ENCODE data around the gene BLOC1S6.

BLOC1S6 gene

DNA sequence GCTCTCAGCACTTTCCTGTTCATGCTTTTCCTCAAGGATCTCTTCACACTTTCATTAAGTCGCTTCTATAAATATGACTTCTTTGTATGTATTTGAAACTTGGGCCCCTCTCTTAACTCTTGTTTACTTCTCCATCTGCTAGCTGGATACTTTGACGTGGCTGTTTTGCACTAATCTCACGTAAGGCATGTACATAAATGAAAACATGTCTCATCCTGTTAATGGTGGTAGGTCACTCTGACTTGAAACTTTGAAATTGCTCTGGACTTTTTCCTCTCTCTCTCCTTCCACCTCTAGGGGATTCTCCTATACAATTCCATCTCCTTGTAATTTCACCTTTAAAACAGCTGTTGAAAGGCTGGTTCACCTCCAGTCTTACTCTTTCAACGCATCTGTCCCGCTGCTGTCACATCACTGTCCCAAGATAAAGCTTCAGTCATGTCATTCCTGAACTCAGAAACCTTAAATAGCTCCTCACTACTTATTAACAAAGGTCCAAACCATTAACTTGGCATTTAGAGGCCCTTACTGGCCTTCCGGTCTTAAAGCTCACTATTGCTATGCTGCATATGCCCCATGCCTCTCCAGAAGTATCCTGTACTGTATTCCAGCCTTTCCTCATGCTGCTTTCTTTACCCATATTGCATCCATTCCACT lies 1.2 kb downstream of the BLOC1S6 start:
- no peak for DNase-seq

DNA sequence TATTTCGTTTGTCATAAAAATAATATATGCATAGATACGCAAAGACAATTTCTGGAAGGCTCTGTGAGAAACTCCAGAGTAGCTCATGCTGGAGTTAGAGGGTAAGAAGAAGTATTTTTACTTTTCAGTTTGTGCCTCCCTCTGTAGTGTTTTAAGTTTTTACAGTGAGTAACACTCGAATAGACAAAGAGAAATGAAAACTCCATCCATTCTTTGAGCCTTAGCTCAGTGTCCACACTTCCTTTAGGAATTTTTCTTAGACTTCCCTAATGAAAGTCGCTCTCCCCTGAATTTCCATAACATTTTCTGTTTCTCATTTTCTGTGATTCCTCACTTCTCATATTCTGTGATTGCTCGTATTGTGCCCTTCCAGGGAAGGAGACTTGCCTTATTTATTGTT lies 2.1 kb downstream of the BLOC1S6 start:
- DNase-seq: no peak

DNA sequence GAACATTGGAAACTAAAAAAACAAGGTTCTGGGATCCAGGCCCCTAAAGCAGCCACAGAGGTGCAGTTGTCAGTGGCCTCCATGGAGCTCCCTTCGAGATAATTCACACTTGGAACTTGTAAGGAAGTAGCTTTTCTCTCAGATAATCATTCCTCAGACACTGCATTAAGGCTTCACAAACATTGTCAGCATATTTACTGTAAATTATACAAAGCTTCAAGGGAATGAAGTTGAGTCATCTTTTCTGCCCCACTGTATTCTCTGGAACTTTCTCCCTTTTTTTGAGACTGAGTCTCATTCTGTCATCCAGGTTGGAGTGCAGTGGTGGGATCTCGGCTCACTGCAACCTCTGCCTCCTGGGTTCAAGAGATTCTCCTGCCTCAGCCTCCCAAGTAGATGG lies 7.1 kb downstream of the BLOC1S6 start:
- DNase-seq: no peak

DNA sequence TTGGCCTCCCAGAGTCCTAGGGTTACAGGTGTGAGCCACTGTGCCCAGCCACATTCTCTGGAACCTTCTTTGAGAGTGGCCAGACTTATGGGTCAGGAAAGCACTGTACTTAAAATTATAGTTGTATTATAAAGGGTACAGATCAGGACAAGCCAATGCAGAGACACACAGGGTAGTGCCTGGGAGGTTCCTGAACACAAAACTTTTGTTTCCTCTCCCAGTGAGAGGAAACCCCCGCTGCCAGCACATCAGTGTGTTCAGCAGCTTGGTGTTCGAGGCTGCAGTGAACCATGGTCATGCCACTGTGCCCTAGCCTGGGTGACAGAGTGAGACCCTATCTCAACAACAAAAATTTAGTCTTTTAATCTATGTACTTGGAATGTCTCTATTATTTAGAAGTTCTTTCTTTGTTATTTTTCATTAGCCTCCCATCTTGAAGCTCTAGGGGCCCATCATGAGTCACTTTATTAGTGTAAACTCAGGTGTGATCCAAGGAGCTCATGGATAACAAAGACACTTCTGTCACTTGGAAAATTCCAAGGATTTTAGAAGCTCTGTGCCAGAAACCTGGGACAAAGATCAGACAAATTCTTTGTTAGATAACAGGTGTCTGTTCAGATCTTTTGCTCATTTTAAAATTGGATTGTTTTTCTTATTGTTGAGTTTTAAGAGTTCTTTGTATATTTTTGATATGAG lies 7.8 kb downstream of the BLOC1S6 start:
- no peak for DNase-seq

DNA sequence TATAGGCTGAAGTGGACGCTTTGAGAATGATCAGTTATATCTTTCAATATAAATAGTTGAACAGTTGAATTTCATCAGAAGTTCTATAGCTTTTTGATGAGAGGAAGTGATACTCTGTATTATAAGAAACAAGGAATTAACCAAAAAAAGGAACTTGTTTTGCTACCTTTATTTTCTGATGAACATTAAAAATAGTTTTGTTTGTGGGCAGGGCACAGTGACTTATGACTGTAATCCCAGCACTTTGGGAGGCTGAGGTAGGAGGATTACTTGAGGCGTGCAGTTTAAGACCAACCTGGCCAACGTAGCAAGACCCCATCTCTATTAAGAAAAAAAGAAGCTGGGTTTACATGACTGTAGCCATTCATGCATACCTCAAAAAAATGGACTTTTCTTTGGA lies 16.7 kb downstream of the BLOC1S6 start:
- no peak for DNase-seq

DNA sequence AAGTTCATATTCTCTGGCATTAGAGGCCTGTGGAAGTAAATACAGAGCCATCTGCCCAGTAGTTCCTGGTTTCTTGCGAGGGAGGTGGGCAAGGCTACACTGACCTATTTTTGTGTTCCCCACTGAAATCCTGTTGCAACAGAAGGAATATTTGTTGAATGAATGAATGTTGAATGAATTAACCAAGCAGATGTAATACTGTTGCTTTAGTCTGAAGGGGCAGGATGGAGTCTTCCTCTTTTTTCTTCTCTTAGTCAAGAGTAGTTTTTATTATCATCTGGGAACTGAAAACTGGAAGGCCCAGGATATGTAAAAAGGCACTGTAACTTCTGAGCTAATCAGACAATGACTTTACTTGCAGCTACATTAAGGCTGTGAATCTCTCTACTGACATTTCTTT lies 17.1 kb downstream of the BLOC1S6 start:
- no peak for DNase-seq

DNA sequence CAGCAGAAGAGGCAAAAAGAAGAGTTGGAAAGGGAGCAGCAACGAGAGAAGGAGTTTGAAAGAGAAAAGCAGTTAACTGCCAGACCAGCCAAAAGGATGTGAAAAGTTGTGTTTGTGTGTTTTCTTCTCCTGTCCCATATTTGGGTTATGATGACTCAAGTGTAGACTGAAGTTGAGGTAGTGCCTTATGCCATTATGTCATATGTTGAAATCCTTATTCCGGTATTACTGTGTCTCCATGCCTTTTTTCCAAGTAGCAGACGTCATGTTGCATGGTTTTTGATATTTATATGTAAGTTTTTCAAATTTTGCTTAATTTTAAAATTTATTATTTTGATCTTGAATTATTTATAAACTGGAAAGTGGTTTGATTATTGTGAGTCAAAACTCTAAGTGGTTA lies 19.2 kb downstream of the BLOC1S6 start:
- DNase-seq: no peak

DNA sequence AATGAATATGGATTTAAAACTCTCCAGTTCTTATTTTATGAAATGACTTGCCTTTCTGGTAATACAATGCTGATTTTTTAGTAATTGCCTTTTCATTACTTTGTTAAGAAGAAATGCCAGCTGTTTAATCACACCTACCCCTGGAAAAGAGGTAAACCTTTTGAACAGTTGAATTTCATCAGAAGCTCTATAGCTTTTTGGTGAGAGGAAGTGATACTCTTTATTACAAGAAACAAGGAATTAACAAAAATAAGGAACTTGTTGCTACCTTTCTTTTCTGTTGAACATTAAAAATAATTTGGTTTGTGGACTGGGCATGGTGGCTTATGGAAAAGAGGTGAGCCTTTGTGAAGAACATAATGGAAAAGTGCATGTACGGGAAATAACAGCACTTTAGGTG lies 19.7 kb downstream of the BLOC1S6 start:
- no peak for DNase-seq

DNA sequence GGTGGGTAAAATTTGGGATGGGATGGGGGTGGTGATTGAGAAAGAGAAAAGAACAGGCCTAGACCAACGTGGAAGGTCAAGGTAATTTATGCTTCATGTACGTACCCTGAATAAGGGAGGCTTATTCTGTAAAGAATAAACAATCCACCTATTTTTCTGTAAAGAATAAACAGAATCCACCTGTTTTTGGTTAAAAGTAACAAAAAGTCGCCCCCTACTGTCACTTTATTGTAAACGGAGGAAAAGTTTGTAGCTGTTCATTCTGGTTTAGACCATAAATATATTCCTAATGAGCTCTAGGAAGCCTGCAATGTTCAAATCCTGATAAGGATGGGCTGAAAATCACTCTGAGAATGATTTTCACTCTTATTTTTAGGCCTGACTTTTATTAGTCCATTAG lies 24.1 kb downstream of the BLOC1S6 start:
- no peak for DNase-seq

DNA sequence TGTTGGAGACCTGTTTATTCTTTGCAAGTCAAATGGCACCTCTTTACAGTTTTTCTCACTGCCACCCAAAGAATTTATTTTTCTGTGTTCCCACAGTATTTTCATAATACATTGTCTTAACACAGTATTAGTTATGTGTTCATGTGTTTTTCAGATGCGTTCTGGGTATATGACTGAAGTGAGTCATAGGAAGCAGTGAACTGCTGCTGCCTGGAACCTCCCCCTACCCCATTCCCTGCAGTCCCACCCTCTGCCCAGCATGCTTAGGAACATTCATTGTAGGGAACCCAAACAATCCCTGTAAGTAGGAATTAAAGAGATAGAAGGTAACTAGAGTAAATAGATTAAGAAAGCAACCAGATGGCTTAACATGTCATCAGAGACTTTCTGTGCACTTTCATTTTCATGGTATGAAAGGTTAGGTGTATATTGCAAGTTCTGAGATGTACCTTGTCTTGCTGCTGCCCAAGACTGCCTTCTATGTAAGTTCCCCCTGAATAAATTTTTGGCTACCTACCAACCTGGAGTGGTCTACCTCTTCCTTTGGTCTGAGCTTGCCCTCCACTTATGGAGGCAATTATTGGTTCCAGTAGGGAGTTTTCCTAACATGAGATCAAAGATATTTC lies 25.7 kb downstream of the BLOC1S6 start:
- DNase-seq: no peak

DNA sequence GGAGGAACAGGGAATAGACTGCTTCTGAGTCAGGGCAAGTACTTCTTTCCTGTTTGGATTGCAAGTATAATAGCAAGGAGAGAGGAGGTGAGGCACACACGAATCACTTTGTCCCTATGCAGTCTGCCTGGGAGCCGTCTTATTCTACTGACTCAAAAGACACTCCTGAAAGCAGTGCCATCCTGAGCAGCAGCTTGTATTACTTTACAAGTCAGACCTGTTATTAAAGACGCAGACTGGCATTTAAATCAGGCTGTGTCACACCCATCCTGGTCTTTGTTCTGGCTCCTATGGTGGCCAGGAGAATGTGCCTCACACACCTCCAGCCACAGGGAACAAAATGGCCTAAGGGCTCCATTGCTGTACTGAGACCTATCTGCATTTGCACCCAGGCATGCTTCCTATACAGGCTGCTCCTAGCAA lies 29.7 kb downstream of the BLOC1S6 start:
- DNase-seq: no peak

DNA sequence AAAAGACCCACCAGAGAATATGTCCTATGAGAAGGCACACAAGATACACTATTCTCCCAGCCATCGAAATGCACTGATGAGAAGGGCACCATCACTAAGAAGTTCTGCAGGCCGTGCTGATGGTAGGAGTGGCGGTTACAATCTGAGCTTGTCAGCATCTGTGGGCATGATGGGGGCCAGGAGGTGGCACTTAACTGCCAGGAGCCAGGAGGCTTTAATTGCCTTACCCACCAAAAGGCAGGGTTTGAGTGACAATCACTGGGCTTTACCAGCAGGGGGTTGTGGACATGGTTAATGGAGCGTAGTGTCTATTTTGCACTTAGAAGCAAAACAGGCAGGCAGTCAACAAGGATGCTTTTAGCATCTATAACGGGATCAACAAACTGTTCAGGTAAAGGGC lies 31.6 kb downstream of the BLOC1S6 start:
- DNase-seq: no peak

DNA sequence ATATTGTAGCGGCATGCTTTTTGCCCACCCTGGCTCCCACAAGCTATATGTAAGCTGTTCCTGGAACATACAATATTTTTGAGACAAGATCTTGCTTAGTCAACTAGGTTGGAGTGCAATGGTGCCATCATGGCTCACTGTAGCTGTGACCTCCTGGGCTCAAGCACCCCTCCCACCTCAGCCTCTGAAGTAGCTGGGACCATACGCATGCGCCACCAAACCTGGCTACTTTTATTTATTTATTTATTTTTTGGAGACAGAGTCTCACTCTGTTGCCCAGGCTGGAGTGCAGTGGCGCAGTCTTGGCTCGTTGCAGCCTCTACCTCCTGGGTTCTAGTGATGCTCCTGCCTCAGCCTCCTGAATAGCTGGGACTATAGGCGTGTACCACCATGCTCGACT lies 41.0 kb downstream of the BLOC1S6 start:
- no peak for DNase-seq

DNA sequence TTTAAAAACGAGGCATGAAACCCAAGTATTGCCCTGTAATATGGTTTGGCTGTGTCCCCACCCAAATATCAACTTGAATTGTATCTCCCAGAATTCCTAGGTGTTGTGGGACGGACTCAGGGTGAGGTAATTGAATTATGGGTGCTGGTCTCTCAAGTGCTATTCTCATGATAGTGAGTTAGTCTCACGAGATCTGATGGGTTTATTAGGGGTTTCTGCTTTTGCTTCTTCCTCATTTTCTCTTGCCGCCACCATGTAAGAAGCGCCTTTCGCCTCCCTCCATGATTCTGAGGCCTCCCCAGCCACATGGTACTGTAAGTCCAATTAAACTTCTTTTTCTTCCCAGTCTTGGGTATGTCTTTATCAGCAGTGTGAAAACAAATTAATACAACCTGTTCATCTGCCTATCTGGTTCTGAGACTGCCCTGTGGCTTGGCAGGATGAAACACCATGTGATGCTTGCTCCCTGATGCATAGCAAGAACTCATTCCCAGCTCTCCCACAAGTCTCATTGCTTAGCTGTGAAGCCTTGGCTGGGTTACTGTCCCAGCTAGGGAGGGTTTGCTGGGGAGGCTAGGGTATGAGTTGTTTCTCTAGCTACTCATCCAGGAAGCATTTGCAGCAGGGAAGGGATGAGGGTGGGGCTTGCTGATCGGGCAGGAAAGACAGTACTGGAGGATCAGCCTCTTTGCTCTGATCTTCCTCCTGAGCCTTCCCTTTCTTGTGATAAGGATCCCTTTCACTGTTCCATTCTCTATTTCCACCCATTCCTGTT lies 43.9 kb downstream of the BLOC1S6 start:
- DNase-seq: no peak

DNA sequence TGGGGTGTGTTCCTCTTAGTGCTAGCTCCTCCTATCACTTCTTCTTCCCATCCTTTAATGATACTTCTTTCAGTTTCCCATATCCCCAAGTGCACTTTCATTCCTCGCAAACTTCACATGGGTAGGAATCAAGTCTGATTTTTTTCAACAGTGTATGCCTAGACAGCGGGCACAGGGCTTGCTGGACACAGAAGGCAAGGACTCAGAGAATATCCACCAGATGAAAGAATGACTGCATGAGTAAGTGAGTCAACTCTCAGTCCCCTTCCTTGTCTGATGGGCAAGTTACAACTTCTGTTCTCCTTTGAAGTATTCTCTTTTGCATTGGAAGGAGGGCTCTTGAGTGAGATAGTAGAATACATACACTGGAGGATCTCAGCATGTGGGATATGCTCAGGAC lies 44.6 kb downstream of the BLOC1S6 start:
- DNase-seq: no peak

DNA sequence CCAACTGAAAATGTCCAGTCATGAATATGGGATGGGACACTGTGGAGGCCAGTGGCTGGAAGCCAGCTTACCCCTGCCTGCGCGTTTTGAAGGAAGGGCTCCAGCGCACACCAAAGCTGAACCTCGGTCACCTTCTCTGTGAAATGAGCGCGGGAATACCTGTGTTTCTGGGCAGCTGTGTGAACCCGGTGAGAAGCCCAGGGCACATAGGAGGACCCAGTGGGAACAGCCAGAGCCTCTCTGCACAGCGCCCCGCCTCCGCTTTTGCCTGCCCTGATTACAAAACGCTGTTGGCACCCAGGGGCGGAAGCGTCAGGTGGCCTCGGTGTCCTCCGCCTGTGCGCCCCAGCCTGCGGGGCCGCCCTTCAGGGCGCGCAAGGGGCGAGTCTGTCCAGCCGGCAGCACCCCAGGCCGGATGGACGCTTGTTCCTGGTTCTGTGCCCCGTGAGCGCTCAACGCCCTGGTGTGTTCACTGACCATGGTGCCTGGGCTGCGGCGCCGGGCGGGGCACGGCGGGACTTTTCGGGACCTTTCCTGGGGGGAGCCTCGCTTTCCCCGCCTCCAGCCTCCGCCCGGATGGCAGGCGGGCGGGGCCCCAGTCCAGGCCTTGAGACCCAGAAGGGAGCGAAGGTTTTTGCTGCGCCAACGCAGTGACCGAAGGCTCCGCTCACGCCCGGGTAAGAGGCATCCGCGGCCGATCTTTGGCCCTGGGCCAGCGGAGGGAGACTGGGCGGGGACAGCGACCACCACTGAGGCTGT lies 47.4 kb downstream of the BLOC1S6 start, which contains the start of gene SQOR:
SQOR (plus strand) TSS at position 598 of the 759 bp plus-strand sequence. CDS start 23,895 bp downstream, outside the sequence.
- peak in 10 of 14 donors; percentile 21 to 79 (median 51) for DNase-seq

DNA sequence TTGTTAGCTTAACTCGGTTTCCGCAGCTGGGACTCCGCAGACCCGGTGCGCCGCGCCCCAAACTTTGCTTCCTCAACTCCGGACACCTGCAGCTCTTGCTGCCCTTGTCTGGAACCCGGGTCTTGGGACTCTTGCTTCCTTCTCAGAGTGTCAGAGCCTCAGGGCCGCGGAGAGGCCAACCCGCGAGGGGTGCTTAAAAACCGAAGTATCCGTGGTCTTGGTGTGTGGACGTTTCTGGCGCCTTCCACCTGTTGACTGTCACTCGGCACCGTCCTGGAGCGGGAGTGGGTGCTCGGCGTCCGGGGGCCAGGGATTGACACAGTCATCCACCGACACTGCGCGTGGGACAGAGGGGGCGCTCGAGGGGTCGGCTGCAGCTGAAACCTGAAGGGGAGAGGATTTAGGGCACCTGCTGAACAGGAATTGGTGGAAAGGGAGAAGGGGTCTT lies 48.0 kb downstream of the BLOC1S6 start:
- peak in 7 of 14 donors; percentile 33 to 63 (median 47) for DNase-seq

DNA sequence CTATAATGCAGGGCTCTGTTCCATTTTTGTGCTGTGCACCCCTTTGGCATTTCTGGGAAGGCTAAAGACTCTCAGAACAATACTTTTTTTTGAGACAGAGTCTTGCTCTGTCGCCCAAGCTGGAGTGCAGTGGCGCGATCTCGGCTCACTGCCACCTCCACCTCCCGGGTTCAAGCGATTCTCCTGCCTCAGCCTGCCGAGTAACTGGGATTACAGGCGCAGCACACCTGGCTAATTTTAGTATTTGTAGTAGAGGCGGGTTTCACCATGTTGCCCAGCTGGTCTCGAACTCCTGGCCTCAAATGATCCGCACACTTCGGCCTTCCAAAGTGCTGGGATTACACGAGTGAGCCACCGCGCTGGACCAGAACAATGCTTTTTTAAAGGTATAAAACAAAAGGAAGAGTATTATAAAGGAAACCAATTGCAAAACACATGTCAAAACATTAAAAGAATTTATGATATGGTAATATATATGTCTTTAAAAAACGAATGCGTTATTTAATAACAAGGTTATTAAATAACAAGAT lies 48.6 kb downstream of the BLOC1S6 start:
- DNase-seq: no peak

DNA sequence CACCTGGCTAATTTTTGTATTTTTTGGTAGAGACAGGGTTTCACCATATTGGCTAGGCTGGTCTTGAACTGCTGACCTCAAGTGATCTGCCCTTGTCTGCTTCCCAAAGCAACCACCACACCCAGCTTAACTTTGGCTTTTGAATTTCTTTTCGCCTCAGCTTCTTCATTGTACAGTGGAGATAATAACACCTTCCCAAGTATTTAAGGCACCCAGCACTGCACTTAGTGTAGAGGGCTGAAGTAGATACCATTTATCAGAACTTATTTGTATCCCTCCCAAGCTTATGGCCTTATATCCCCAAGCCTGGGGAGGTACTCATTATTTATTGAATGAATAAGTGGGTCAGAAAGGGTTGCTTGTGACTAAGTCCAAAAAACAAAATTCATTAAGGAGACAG lies 50.0 kb downstream of the BLOC1S6 start:
- DNase-seq: no peak

DNA sequence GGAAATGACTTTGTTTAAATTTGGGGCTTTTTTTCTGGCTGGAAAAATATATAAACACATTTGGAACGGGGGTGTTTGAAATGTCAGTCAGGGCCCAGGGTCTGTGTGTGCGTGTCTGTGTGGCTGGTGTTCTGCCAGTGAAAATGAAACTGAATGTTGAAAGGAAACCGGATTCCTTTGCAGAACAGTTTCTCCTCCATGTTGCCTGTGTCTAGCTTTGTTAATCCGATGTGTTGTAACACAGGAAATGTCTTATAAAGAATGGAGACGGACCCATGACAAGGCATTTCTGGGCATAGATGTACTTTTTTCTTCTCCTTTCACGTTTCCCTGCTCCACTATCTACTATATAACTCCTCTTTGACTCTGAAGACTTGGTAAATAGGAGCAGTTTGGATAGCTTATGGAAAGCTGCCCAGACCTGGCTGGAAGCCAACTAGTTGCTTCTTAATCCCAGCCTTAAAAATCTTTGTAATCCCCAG lies 50.4 kb downstream of the BLOC1S6 start:
- peak in 3 of 14 donors; percentile 6 to 50 (median 24) for DNase-seq

DNA sequence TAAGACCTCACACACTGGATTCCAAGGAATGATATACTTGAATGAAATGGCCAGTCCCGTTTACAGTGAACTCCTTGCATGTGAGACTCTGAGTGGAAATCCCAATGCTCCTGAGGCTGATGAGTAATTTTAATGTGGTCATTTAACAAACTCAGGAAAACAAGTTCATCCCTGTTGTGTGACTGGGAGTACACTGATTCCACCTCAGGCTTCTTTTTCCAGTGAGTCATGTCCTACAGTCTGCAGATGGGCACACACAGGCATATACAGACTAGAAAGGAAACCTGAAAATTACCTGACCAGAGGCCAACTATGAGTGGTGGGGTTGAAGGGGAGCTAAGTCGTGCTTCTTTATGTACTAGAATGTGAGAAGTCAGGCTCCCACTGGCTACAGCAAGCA lies 53.4 kb downstream of the BLOC1S6 start:
- DNase-seq: no peak

DNA sequence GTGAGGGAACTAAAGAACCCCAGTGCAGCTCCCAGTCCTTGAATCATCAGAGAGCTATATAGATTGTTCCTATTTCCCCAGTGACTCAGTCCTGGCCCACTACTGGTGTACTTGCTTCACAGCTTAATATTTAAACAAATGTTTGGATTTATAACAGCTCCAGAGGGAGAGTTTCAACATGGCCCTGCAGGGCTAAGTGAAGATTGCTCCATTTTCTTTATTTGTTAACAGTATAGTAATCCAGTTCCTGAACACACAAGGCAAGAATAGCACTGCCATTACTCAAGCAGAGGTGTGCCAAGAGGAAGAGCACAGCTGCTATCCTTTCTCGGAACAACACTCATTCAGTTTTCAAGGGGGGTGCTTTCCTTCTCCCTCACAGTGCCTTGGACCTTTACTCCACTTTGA lies 54.2 kb downstream of the BLOC1S6 start:
- no peak for DNase-seq
